ENCODE measurements around the gene SKA2. TPM values are rescaled to one million over a fixed set of nuclear protein-coding genes. Genes with fewer than 3 reads are reported as not detected.

The SKA2 gene
- total and polyA plus RNA-seq, 2 donors (not counting 1 experiment from before 2014, with no cell fraction given), result 2.9 to 10.3 TPM

DNA sequence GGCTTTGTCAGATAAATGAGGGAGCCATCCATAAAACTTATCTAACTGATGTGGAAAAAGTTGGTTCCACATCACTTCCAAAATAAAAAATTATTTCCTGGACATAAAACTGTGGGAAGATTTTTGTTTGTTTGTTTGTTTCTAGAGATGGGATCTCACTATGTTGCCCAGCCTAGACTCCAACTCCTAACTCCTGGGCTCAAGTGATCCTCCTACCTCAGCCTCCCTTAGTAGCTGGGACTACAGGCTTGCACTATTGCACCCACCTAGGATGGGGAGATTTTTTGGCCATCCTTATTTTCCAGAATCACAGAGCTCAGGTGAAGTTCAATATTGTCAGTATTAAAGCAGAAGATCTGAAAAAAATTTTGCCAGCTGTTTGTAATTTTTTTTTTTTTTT lies 31.0 kb upstream of the SKA2 start:
- Histone ChIP-seq H3K36me3 (replicated peaks in 1 of 2; ENCODE audit: control extremely low read depth in 1 of 2, control insufficient read depth in 1 of 2, extremely low read depth in 1 of 2, insufficient read depth in 2 of 2, low read length in 1 of 2) (no peaks in the 10 kb centered on the region), H3K27ac (ENCODE audit: low read length in 2 of 2) (no peak overlapping the region), H3K79me2 (ENCODE audit: control insufficient read depth, insufficient read depth, low read length) (peaks cover 3% of the 10 kb centered on the region), H3K9ac (ENCODE audit: low read length) (no peak overlapping the region), H2AFZ (ENCODE audit: insufficient read depth, low read depth, low read length, poor library complexity, severe bottlenecking) (no peak overlapping the region), H3K27me3 (replicated peaks in 1 of 4; ENCODE audit: control extremely low read depth in 1 of 4, control insufficient read depth in 3 of 4, insufficient read depth in 4 of 4, low read length in 3 of 4) (no peaks in the 10 kb centered on the region), H3K4me2 (replicated peaks; ENCODE audit: low read depth, low read length, poor library complexity, severe bottlenecking) (no peak overlapping the region), H3K9me3 (ENCODE audit: control extremely low read depth in 1 of 3, control insufficient read depth in 2 of 3, insufficient read depth in 1 of 3, low read length in 2 of 3) (no peaks in the 10 kb centered on the region), H3K4me1 (ENCODE audit: control insufficient read depth in 2 of 2, insufficient read depth in 2 of 2, low read length in 2 of 2) (peaks cover 6 to 23% of the 10 kb centered on the region in 2 donors), H4K20me1 (ENCODE audit: control insufficient read depth, insufficient read depth, low read length, poor library complexity, severe bottlenecking) (no peaks in the 10 kb centered on the region), H3K4me3 (ENCODE audit: control extremely low read depth in 1 of 5, extremely low read depth in 1 of 5, insufficient read depth in 1 of 5, low read depth in 2 of 5, low read length in 4 of 5) (no peak overlapping the region)
- H3K4me1 Mint-ChIP-seq, result peaks cover 23% of the 10 kb centered on the region
- DNase-seq, result no peak
- no peak overlapping the region for H3K4me3 Mint-ChIP-seq
- intact Hi-C loops (cut with micrococcal nuclease), result no loop called here
- no peak for TF ChIP-seq EZH2 (IDR thresholded peaks at IDR 0.05; ENCODE audit: borderline replicate concordance, insufficient read depth, low read depth, low read length, poor library complexity, severe bottlenecking)
- TF ChIP-seq, protein P1, sequence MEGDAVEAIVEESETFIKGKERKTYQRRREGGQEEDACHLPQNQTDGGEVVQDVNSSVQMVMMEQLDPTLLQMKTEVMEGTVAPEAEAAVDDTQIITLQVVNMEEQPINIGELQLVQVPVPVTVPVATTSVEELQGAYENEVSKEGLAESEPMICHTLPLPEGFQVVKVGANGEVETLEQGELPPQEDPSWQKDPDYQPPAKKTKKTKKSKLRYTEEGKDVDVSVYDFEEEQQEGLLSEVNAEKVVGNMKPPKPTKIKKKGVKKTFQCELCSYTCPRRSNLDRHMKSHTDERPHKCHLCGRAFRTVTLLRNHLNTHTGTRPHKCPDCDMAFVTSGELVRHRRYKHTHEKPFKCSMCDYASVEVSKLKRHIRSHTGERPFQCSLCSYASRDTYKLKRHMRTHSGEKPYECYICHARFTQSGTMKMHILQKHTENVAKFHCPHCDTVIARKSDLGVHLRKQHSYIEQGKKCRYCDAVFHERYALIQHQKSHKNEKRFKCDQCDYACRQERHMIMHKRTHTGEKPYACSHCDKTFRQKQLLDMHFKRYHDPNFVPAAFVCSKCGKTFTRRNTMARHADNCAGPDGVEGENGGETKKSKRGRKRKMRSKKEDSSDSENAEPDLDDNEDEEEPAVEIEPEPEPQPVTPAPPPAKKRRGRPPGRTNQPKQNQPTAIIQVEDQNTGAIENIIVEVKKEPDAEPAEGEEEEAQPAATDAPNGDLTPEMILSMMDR (IDR thresholded peaks at IDR 0.05), result no peak
- ATAC-seq (ENCODE audit: low read depth), result no peak
- no peaks in the 10 kb centered on the region for H3K9me3 Mint-ChIP-seq (ENCODE audit: insufficient read depth)
- no peak overlapping the region for H3K27ac Mint-ChIP-seq
- ChIA-PET POLR2A (interaction anchor here (0.6 kb wide), 1 partner anchor 673 kb away, joined by 4 read pairs; no protein-coding TSS in a partner anchor), CTCF (interaction anchor here (0.9 kb wide), 1 partner anchor 23 kb away, joined by 4 read pairs; no protein-coding TSS in a partner anchor)
- H3K27me3 Mint-ChIP-seq, result no peaks in the 10 kb centered on the region

DNA sequence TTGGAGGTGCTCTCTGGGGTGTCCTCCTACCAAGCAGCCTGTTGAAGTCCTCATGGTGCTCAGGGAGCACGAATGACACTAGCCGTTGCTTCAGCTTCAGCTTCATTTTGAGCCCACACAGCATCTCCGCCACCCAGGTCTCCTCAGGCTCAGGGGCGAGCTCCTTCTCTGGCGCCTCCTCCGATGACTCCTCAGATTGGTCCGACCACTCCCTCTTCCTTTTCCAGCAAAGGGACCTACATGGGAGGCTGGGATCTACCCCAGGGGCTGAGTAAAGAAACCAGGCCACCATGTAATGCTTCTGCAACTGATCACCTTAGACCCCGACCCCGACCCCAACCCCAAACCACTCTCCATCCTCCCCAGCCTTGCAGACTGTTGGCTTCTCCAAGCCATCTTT lies 26.5 kb upstream of the SKA2 start:
- WGBS (ENCODE audit: insufficient coverage), result over 99% methylated on average over 9 of the region's 9 CpGs
- H4K20me1 ChIP-seq (ENCODE audit: control insufficient read depth, insufficient read depth, low read length, poor library complexity, severe bottlenecking), result no peaks in the 10 kb centered on the region
- no peak overlapping the region for H2AFZ ChIP-seq (ENCODE audit: insufficient read depth, low read depth, low read length, poor library complexity, severe bottlenecking)
- ATAC-seq (ENCODE audit: low read depth), result no peak
- no peak overlapping the region for H3K27ac Mint-ChIP-seq
- H3K79me2 ChIP-seq (ENCODE audit: control insufficient read depth, insufficient read depth, low read length), result peaks cover 3% of the 10 kb centered on the region
- intact Hi-C loops (cut with micrococcal nuclease), result no loop called here
- H3K9me3 Mint-ChIP-seq (ENCODE audit: insufficient read depth), result no peaks in the 10 kb centered on the region
- no peak overlapping the region for H3K9ac ChIP-seq (ENCODE audit: low read length)
- H3K4me2 ChIP-seq (replicated peaks; ENCODE audit: low read depth, low read length, poor library complexity, severe bottlenecking), result no peak overlapping the region
- H3K9me3 ChIP-seq (ENCODE audit: control extremely low read depth in 1 of 3, control insufficient read depth in 2 of 3, insufficient read depth in 1 of 3, low read length in 2 of 3), result no peaks in the 10 kb centered on the region
- no peaks in the 10 kb centered on the region for H3K27me3 Mint-ChIP-seq
- H3K4me3 Mint-ChIP-seq, result no peak overlapping the region
- H3K4me3 ChIP-seq (ENCODE audit: control extremely low read depth in 1 of 5, extremely low read depth in 1 of 5, insufficient read depth in 1 of 5, low read depth in 2 of 5, low read length in 4 of 5), result no peak overlapping the region
- H3K4me1 ChIP-seq (ENCODE audit: control insufficient read depth in 2 of 2, insufficient read depth in 2 of 2, low read length in 2 of 2), result peaks cover 0 to 8% of the 10 kb centered on the region in 2 donors
- POLR2A ChIA-PET, result no interaction called here
- H3K27ac ChIP-seq (ENCODE audit: low read length in 2 of 2), result no peak overlapping the region
- TF ChIP-seq EZH2 (IDR thresholded peaks at IDR 0.05; ENCODE audit: borderline replicate concordance, insufficient read depth, low read depth, low read length, poor library complexity, severe bottlenecking), result no peak
- TF ChIP-seq, protein P1 (IDR thresholded peaks at IDR 0.05), result no peak
- no peaks in the 10 kb centered on the region for H3K27me3 ChIP-seq (replicated peaks in 1 of 4; ENCODE audit: control extremely low read depth in 1 of 4, control insufficient read depth in 3 of 4, insufficient read depth in 4 of 4, low read length in 3 of 4)
- CTCF ChIA-PET, result no interaction called here
- no peak for DNase-seq
- no peaks in the 10 kb centered on the region for H3K36me3 ChIP-seq (replicated peaks in 1 of 2; ENCODE audit: control extremely low read depth in 1 of 2, control insufficient read depth in 1 of 2, extremely low read depth in 1 of 2, insufficient read depth in 2 of 2, low read length in 1 of 2)
- peaks cover 12% of the 10 kb centered on the region for H3K4me1 Mint-ChIP-seq
